GM18517 (cell line): Measurements from ENCODE around the gene COX6B2.
A peak's percentile ranks its signal among the peaks of the same experiment; 100 is the strongest.
"Not testable (repeated sequence)": the region's sequence is repeated elsewhere in the genome, so short reads cannot be mapped to it uniquely, and the experiment has no call there.

Source experiments
- ATAC-seq: cut with Tn5 transposase; IDR thresholded peaks from one replicate; pipeline ENCODE4 v1.9.1; 2021; ENCODE audit warnings: mild to moderate bottlenecking, moderate library complexity; ENCODE audit not compliant: unreplicated experiment

COX6B2 gene

GRCh38 chr19:55345101-55345817 lies 9.3 kb downstream of the COX6B2 start:
- no peak for ATAC-seq

- ATAC-seq, result no peak
Measured at GRCh38 chr19:55344444-55344843, 10.1 kb downstream of the COX6B2 start.

GRCh38 chr19:55341595-55342531 lies 12.7 kb downstream of the COX6B2 start:
- no peak for ATAC-seq

GRCh38 chr19:55341171-55341588 lies 13.3 kb downstream of the COX6B2 start:
- no peak for ATAC-seq

- no peak for ATAC-seq
Measured at GRCh38 chr19:55340784-55341147, 13.8 kb downstream of the COX6B2 start.

GRCh38 chr19:55339889-55340783 lies 14.4 kb downstream of the COX6B2 start:
- ATAC-seq, result no peak

- peak; percentile 91 for ATAC-seq
Measured at GRCh38 chr19:55339105-55339888, 15.2 kb downstream of the COX6B2 start, which contains the start of gene KMT5C. Gene KMT5C, plus strand, starts transcription at chr19:55339876. Its CDS starts 2,061 bp downstream, at chr19:55341937.

- no peak for ATAC-seq
Measured at GRCh38 chr19:55336101-55336500, 18.4 kb downstream of the COX6B2 start.

GRCh38 chr19:55333870-55334269 lies 20.6 kb downstream of the COX6B2 start:
- ATAC-seq, result no peak

- ATAC-seq, result not testable (repeated sequence)
Measured at GRCh38 chr19:55329791-55330190, 24.7 kb downstream of the COX6B2 start.

GRCh38 chr19:55328774-55329318 lies 25.7 kb downstream of the COX6B2 start:
- ATAC-seq, result not testable (repeated sequence)

GRCh38 chr19:55325172-55325571 lies 29.3 kb downstream of the COX6B2 start, which contains the start of gene TMEM150B:
Gene TMEM150B, minus strand, starts transcription at chr19:55325341. Its CDS starts 4,305 bp downstream, at chr19:55321036.
- no peak for ATAC-seq

- ATAC-seq, result no peak
Measured at GRCh38 chr19:55324662-55325061, 29.9 kb downstream of the COX6B2 start.

- ATAC-seq, result no peak
Measured at GRCh38 chr19:55322204-55322885, 32.2 kb downstream of the COX6B2 start.

- no peak for ATAC-seq
Measured at GRCh38 chr19:55321466-55322137, 32.9 kb downstream of the COX6B2 start.

GRCh38 chr19:55320844-55321419 lies 33.6 kb downstream of the COX6B2 start:
- ATAC-seq, result no peak

GRCh38 chr19:55319785-55320184 lies 34.7 kb downstream of the COX6B2 start:
- no peak for ATAC-seq

- no peak for ATAC-seq
Measured at GRCh38 chr19:55316646-55317045, 37.9 kb downstream of the COX6B2 start.
